ENCODE results near the gene ICAM4. TPM values are rescaled to one million over a fixed set of nuclear protein-coding genes. Genes with fewer than 3 reads are reported as not detected.

Gene ICAM4
- polyA plus RNA-seq, 1 donor from 2014 or later: not detected

DNA sequence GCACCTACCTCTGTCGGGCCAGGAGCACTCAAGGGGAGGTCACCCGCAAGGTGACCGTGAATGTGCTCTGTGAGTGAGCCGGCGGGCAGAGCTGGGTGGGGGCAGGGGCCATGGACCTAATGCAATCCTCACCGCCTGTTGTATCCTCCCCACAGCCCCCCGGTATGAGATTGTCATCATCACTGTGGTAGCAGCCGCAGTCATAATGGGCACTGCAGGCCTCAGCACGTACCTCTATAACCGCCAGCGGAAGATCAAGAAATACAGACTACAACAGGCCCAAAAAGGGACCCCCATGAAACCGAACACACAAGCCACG, 1.8 kb upstream of the ICAM4 start:
- no peak overlapping the region for H3K4me2 ChIP-seq (ENCODE audit: low read length)
- no peaks in the 10 kb centered on the region for H3K79me2 ChIP-seq (replicated peaks; ENCODE audit: insufficient read depth, low read length)
- H3K27me3 ChIP-seq (ENCODE audit: insufficient read depth, low read depth, low read length): peaks cover 48% of the 10 kb centered on the region
- H3K27ac ChIP-seq (ENCODE audit: low read length): no peak overlapping the region
- no peaks in the 10 kb centered on the region for H4K20me1 ChIP-seq (ENCODE audit: insufficient read depth)
- TF ChIP-seq POLR2AphosphoS5 (IDR thresholded peaks at IDR 0.05) (no peak), TAF1 (IDR thresholded peaks at IDR 0.05; ENCODE audit: low read depth) (no peak), SMC3 (conservative IDR thresholded peaks at IDR 0.05; ENCODE audit: poor library complexity) (no peak)
- H3F3A ChIP-seq (ENCODE audit: insufficient read depth, low read length, poor library complexity, severe bottlenecking): no peaks in the 10 kb centered on the region
- no peak overlapping the region for H3K4me3 ChIP-seq (ENCODE audit: low read length)
- no peaks in the 10 kb centered on the region for H3K36me3 ChIP-seq (ENCODE audit: insufficient read depth, low read length)
- H3K9me3 ChIP-seq (ENCODE audit: low read length): no peaks in the 10 kb centered on the region
- no peaks in the 10 kb centered on the region for H3K9me2 ChIP-seq (ENCODE audit: insufficient read depth, low read length)
- H2AFZ ChIP-seq (ENCODE audit: low read depth, low read length): no peak overlapping the region
- H3K9ac ChIP-seq (ENCODE audit: low read length): no peak overlapping the region

DNA sequence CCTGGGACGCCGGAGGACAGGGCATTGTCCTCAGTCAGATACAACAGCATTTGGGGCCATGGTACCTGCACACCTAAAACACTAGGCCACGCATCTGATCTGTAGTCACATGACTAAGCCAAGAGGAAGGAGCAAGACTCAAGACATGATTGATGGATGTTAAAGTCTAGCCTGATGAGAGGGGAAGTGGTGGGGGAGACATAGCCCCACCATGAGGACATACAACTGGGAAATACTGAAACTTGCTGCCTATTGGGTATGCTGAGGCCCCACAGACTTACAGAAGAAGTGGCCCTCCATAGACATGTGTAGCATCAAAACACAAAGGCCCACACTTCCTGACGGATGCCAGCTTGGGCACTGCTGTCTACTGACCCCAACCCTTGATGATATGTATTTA, 1.4 kb upstream of the ICAM4 start:
- no peak overlapping the region for H3K9ac ChIP-seq (ENCODE audit: low read length)
- no peak overlapping the region for H2AFZ ChIP-seq (ENCODE audit: low read depth, low read length)
- no peak for TF ChIP-seq POLR2AphosphoS5 (IDR thresholded peaks at IDR 0.05)
- TF ChIP-seq MXI1 (conservative IDR thresholded peaks at IDR 0.05; ENCODE audit: poor library complexity, severe bottlenecking): no peak
- TF ChIP-seq SMC3 (conservative IDR thresholded peaks at IDR 0.05; ENCODE audit: poor library complexity): no peak
- no peak for TF ChIP-seq EP300 (conservative IDR thresholded peaks at IDR 0.05; ENCODE audit: poor library complexity, severe bottlenecking)
- TF ChIP-seq TAF1 (IDR thresholded peaks at IDR 0.05; ENCODE audit: low read depth): no peak
- no peaks in the 10 kb centered on the region for H4K20me1 ChIP-seq (ENCODE audit: insufficient read depth)
- no peaks in the 10 kb centered on the region for H3K36me3 ChIP-seq (ENCODE audit: insufficient read depth, low read length)
- no peaks in the 10 kb centered on the region for H3K9me3 ChIP-seq (ENCODE audit: low read length)
- H3K4me3 ChIP-seq (ENCODE audit: low read length): no peak overlapping the region
- no peaks in the 10 kb centered on the region for H3K9me2 ChIP-seq (ENCODE audit: insufficient read depth, low read length)
- peaks cover 52% of the 10 kb centered on the region for H3K27me3 ChIP-seq (ENCODE audit: insufficient read depth, low read depth, low read length)
- H3K4me2 ChIP-seq (ENCODE audit: low read length): no peak overlapping the region
- no peaks in the 10 kb centered on the region for H3K79me2 ChIP-seq (replicated peaks; ENCODE audit: insufficient read depth, low read length)
- H3K27ac ChIP-seq (ENCODE audit: low read length): no peak overlapping the region
- no peaks in the 10 kb centered on the region for H3F3A ChIP-seq (ENCODE audit: insufficient read depth, low read length, poor library complexity, severe bottlenecking)

- Histone ChIP-seq H3K79me2 (replicated peaks; ENCODE audit: insufficient read depth, low read length) (no peaks in the 10 kb centered on the region), H3K4me3 (ENCODE audit: low read length) (peak overlapping the region; percentile 66), H2AFZ (ENCODE audit: low read depth, low read length) (no peak overlapping the region), H3K9me3 (ENCODE audit: low read length) (no peaks in the 10 kb centered on the region), H3K27ac (ENCODE audit: low read length) (no peak overlapping the region), H3K9me2 (ENCODE audit: insufficient read depth, low read length) (no peaks in the 10 kb centered on the region), H3K27me3 (ENCODE audit: insufficient read depth, low read depth, low read length) (peaks cover 86% of the 10 kb centered on the region), H3K4me2 (ENCODE audit: low read length) (peak overlapping the region; percentile 52), H4K20me1 (ENCODE audit: insufficient read depth) (no peaks in the 10 kb centered on the region), H3K36me3 (ENCODE audit: insufficient read depth, low read length) (no peaks in the 10 kb centered on the region), H3K9ac (ENCODE audit: low read length) (no peak overlapping the region), H3F3A (ENCODE audit: insufficient read depth, low read length, poor library complexity, severe bottlenecking) (no peaks in the 10 kb centered on the region)
- TF ChIP-seq EZH2 (IDR thresholded peaks at IDR 0.05; ENCODE audit: borderline replicate concordance, insufficient read depth, low read length, poor library complexity, severe bottlenecking): no peak
Observed at GRCh38 chr19:10288662-10289166, 2.0 kb downstream of the ICAM4 start.

DNA sequence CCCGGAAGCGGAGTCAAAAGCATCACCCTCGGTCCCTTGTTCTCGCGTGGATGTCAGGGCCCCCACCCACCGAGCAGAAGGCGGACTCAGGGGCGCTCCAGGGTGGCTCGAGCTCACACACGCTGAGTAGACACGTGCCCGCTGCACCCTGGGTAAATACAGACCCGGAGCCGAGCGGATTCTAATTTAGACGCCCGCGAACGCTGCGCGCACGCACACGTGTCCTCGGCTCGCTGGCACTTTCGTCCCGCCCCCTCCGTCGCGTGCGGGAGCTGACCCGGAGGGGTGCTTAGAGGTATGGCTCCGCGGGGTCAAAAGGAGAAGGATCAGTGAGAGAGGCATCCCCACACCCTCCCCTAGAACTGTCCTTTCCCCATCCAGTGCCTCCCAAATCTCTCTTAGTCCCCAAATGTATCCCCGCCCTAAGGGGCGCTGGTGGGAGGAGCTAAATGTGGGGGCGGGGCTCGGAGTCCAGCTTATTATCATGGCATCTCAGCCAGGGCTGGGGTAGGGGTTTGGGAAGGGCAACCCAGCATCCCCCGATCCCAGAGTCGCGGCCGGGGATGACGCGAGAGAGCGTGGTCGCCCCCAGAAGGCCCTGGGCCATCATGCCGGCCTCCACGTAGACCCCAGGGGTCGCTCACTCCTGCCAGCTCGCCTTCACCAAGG, 2.5 kb downstream of the ICAM4 start:
- H3K9me2 ChIP-seq (ENCODE audit: insufficient read depth, low read length): no peaks in the 10 kb centered on the region
- H3F3A ChIP-seq (ENCODE audit: insufficient read depth, low read length, poor library complexity, severe bottlenecking): no peaks in the 10 kb centered on the region
- no peaks in the 10 kb centered on the region for H4K20me1 ChIP-seq (ENCODE audit: insufficient read depth)
- H3K9me3 ChIP-seq (ENCODE audit: low read length): no peaks in the 10 kb centered on the region
- peak overlapping the region; percentile 66 for H3K4me3 ChIP-seq (ENCODE audit: low read length)
- no peaks in the 10 kb centered on the region for H3K79me2 ChIP-seq (replicated peaks; ENCODE audit: insufficient read depth, low read length)
- H2AFZ ChIP-seq (ENCODE audit: low read depth, low read length): no peak overlapping the region
- H3K27me3 ChIP-seq (ENCODE audit: insufficient read depth, low read depth, low read length): peaks cover 92% of the 10 kb centered on the region
- H3K27ac ChIP-seq (ENCODE audit: low read length): no peak overlapping the region
- TF ChIP-seq RAD21 (conservative IDR thresholded peaks at IDR 0.05) (no peak), MXI1 (conservative IDR thresholded peaks at IDR 0.05; ENCODE audit: poor library complexity, severe bottlenecking) (peak; percentile 89)
- H3K36me3 ChIP-seq (ENCODE audit: insufficient read depth, low read length): no peaks in the 10 kb centered on the region
- peak overlapping the region; percentile 52 for H3K4me2 ChIP-seq (ENCODE audit: low read length)
- peak overlapping the region; percentile 36 for H3K9ac ChIP-seq (ENCODE audit: low read length)

Measured in neural cell (in vitro differentiated cells).